HG03175 (cell line): ENCODE data around the gene RANGAP1.

Source experiments
- ATAC-seq: cut with Tn5 transposase; IDR thresholded peaks from one replicate; pipeline ENCODE4 v1.9.1; 2021; ENCODE audit warnings: mild to moderate bottlenecking, moderate library complexity; ENCODE audit not compliant: unreplicated experiment

The RANGAP1 gene

DNA sequence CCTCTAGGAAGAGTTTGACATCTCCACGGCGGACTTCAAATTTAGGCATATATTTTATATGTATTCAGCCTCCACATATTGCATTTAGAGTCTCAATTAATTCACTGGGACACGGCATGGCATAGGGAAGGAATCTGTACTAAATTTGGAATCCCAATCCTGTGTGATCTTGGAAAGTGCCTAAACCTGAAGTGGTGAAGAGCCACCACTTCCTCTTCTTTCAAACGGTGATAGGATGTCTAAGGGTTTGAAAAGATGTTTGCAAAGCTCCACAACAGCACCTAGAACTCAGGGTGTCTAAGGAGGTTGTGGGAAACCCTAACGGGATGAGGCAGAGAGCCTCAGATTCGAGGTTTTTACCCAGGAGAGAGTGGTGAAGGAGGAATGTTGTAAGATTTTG lies 81.9 kb downstream of the RANGAP1 start:
- no peak for ATAC-seq

GRCh38 chr22:41203118-41203517 lies 82.9 kb downstream of the RANGAP1 start:
- ATAC-seq: no peak

DNA sequence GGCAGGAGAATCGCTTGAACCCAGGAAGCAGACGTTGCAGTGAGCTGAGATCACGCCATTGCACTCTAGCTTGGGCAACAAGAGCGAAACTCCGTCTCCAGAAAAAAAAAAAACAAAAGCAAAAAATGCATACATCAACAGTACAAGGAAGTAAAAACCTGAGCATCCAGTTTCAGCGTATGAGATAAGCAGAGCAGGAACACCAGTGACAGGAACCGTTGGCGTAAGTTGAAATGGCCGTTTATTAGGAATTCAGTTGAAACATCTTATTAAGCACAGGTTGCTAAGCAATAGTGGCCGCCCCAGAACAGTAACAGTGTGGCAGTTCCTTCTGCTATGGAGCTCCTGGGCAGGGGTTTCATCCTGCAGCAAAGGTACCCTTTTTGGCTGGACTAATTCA lies 84.8 kb downstream of the RANGAP1 start:
- ATAC-seq: no peak

DNA sequence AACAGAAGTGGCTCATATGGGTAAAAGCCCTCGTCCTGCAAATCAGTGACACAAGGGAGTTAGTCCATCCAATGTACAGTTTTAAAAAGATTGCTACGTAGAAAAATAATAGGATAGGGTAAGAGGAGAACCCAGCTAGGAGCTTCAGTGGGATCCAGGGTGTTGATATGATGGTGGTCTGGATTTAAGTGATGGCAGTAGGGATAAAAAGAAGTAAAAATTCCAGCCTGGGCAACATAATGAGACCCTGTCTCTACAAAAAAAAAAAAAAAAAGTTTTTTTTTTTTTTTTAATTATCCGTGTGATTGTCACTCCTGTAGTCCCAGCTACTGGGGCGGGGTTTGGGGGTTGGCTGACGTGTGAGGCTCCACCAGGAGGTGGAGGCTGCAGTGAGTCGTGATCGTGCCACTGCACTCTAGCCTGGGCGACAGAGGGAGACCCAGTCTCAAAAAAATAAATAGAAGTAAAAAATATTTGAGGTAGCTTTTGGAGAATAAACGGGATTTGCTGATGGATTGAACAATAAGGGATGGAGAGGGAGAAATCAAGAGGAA lies 87.9 kb downstream of the RANGAP1 start:
- ATAC-seq: no peak

DNA sequence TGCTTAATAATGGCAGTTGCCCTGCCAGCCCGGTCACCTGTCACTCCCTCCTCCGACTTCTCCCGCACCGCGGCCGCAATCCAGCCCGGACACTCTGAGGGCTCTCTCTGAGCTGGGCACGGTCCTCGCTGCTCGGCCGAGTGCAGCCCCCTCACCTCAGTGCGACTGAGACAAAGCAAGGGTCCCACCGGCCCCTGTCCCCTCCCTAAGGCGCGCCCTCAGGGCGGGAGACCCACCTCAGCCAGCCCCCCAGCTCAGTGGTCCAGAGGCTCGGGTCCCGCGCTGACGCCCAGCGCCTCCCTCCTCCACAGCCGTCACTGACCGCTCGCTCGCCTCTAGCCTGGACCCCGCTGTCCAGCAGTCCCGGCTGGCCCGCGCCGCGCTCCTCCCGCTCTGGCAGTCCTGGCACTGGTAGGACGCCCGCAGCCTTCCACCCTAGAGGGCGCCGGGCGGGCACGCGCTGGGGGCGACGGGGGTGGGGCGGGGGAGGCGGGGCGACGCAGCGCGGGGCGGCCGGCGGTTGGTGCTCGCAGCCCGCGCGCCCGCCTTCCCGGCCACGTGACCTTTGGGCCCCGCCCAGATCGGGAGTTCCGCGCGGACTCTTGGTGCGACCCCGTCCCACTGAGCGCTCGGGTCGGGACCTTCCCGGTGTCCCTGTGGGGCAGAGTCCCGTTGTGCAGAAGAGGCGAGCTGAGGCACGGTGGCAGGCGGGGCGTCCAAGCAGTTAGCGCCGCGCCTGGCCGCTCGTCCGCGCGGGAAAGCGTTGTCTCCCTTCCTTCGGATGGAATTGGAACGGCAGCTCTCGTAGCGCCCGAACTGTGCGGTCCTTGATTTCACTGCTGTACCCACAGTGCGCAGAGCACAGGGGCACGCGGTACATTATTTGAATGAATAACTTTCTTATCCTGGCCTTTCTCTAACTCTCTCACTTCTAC lies 88.7 kb downstream of the RANGAP1 start:
- peak; percentile 75 for ATAC-seq
